K562 (cell line): ENCODE results near the gene MPHOSPH9. TPM values are rescaled to one million over a fixed set of nuclear protein-coding genes. Genes with fewer than 3 reads are reported as not detected.

Source experiments
- DNMT1 ChIP-seq: fragments of 450-650 bp; IDR thresholded peaks from 2 replicates; pipeline ENCODE4 v1.6.1; 2016; ENCODE audit warnings: antibody characterized with exemption, mild to moderate bottlenecking
- ETS2 ChIP-seq: IDR thresholded peaks from 2 replicates; pipeline ENCODE4 v1.6.1; 2016; ENCODE audit warnings: borderline replicate concordance, missing genetic modification characterization, mild to moderate bottlenecking, moderate library complexity, missing compliant biosample characterization; ENCODE audit not compliant: poor library complexity, severe bottlenecking
- ETV5 ChIP-seq: sonication (generic); formaldehyde crosslinking; IDR thresholded peaks from 2 replicates; pipeline ENCODE4 v1.4.0; 2020; ENCODE audit warnings: low read depth, mild to moderate bottlenecking, missing genetic modification reagents
- IRF2 ChIP-seq: sonication (generic); formaldehyde crosslinking; IDR thresholded peaks from 2 replicates; pipeline ENCODE4 v1.8.1; 2022; ENCODE audit warnings: mild to moderate bottlenecking, missing genetic modification reagents
- KDM1A ChIP-seq, 2 experiments: fragments of 450-650 bp; IDR thresholded peaks; 2 replicates each; pipeline ENCODE4 v1.6.1; 2016; ENCODE audit warnings: mild to moderate bottlenecking in 2 of 2
- LEF1 ChIP-seq: fragments of 450-650 bp; IDR thresholded peaks from 2 replicates; pipeline ENCODE4 v1.6.1; 2016; ENCODE audit warnings: mild to moderate bottlenecking
- PHTF2 ChIP-seq: fragments of 250-450 bp; sonication (Bioruptor Pico); IDR thresholded peaks from 2 replicates; pipeline ENCODE4 v1.5.0; 2021; ENCODE audit warnings: mild to moderate bottlenecking
- RAD51 ChIP-seq: fragments of 450-650 bp; IDR thresholded peaks from 2 replicates; pipeline ENCODE4 v1.7.1; 2016; ENCODE audit warnings: low read depth, mild to moderate bottlenecking, borderline replicate concordance
- RBM22 ChIP-seq: fragments of 200-400 bp; formaldehyde crosslinking; IDR thresholded peaks from 2 replicates; pipeline ENCODE4 v1.6.1; 2018; ENCODE audit warnings: low read length, low read depth; ENCODE audit not compliant: poor library complexity, severe bottlenecking
- SMC3 ChIP-seq: conservative IDR thresholded peaks from 2 replicates; pipeline ENCODE4 v1.6.1; 2011; ENCODE audit warnings: low read depth, low read length, improper control_type of control experiment; ENCODE audit not compliant: insufficient read depth
- SNIP1 ChIP-seq: fragments of 450-650 bp; IDR thresholded peaks from 2 replicates; pipeline ENCODE4 v1.7.1; 2017; ENCODE audit warnings: low read depth, mild to moderate bottlenecking
- SP2 ChIP-seq: IDR thresholded peaks from 2 replicates; pipeline ENCODE4 v1.6.1; 2011; ENCODE audit warnings: mild to moderate bottlenecking, low read depth, low read length, moderate library complexity; ENCODE audit not compliant: poor library complexity, severe bottlenecking; ENCODE audit errors: extremely low read depth
- TBP ChIP-seq: optimal IDR thresholded peaks from 2 replicates; pipeline ENCODE3; 2011; ENCODE audit warnings: low read depth, low read length, improper control_type of control experiment
- ZBTB1 ChIP-seq: sonication (generic); formaldehyde crosslinking; IDR thresholded peaks from 2 replicates; pipeline ENCODE4 v1.8.1; 2023; ENCODE audit warnings: missing genetic modification reagents, low read depth, mild to moderate bottlenecking, borderline replicate concordance
- ZBTB34 ChIP-seq: fragments of 250-450 bp; sonication (Bioruptor Pico); IDR thresholded peaks from 2 replicates; pipeline ENCODE4 v1.8.0; 2021; ENCODE audit warnings: mild to moderate bottlenecking, moderate library complexity
- ZSCAN32 ChIP-seq: fragments of 450-650 bp; formaldehyde crosslinking; IDR thresholded peaks from 2 replicates; pipeline ENCODE4 v1.4.0; 2020; ENCODE audit warnings: mild to moderate bottlenecking, moderate library complexity
- polyA plus RNA-seq, 8 experiments: library from polyadenylated mRNA; depleted of rRNA in 4 of 8; stranded (reverse) in 5 of 8; unstranded in 3 of 8; fragments of >200 nt; fragmentation: Nextera tagmentation in 2 of 8; fragmentation: Illumina TruSeq in 1 of 8; extraction: Ambion mirVana in 2 of 8; extraction: Trizol in 1 of 8; gene quantifications; 2 replicates each; pipeline versions ENCODE4 v1.2.1 to v1.2.3, GENCODE V29; 2011 to 2014; ENCODE audit warnings: inconsistent platforms in 1 of 8, missing spikeins in 1 of 8
- total RNA-seq, 7 experiments: library from RNA; depleted of rRNA in 6 of 7; stranded (reverse); fragments of >200 nt in 6 of 7; fragmentation: Illumina TruSeq in 2 of 7; extraction: Trizol in 2 of 7; gene quantifications; 2 replicates each; pipeline versions ENCODE4 v1.2.1 to v1.2.3, GENCODE V29; 2011 to 2021; ENCODE audit warnings: low replicate concordance in 1 of 7
- TF ChIP-seq, protein P1 (sequence below): fragments of 250-450 bp; sonication (Bioruptor Pico); IDR thresholded peaks from 2 replicates; pipeline ENCODE4 v1.5.0; 2021; ENCODE audit warnings: mild to moderate bottlenecking, borderline replicate concordance
- TF ChIP-seq, protein P2 (sequence below): fragments of 150-350 bp; IDR thresholded peaks from 2 replicates; pipeline ENCODE4 v1.6.1; 2014; ENCODE audit warnings: low read depth, mild to moderate bottlenecking, low read length, borderline replicate concordance

The MPHOSPH9 gene
- total and polyA plus RNA-seq, 9 of the 15 experiments (the other 6 are each of a cell fraction or from before 2014, with no cell fraction given): 14.2 to 103 (median 54.5) TPM

GRCh38 chr12:123126294-123127181, 106.4 kb downstream of the MPHOSPH9 start (continued):
- TF ChIP-seq, protein P1, sequence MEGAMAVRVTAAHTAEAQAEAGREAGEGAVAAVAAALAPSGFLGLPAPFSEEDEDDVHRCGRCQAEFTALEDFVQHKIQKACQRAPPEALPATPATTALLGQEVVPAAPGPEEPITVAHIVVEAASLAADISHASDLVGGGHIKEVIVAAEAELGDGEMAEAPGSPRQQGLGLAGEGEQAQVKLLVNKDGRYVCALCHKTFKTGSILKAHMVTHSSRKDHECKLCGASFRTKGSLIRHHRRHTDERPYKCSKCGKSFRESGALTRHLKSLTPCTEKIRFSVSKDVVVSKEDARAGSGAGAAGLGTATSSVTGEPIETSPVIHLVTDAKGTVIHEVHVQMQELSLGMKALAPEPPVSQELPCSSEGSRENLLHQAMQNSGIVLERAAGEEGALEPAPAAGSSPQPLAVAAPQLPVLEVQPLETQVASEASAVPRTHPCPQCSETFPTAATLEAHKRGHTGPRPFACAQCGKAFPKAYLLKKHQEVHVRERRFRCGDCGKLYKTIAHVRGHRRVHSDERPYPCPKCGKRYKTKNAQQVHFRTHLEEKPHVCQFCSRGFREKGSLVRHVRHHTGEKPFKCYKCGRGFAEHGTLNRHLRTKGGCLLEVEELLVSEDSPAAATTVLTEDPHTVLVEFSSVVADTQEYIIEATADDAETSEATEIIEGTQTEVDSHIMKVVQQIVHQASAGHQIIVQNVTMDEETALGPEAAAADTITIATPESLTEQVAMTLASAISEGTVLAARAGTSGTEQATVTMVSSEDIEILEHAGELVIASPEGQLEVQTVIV: no peak
- peak; percentile 78; the same call in 1 of the 2 replicates for TF ChIP-seq LEF1
- peak; percentile 4; the same call in 1 of the 2 replicates for TF ChIP-seq RAD51
- no peak for TF ChIP-seq ZSCAN32 (CRISPR knock-in tag)
- no peak for TF ChIP-seq ETV5 (CRISPR knock-in tag)
- TF ChIP-seq, protein P2, sequence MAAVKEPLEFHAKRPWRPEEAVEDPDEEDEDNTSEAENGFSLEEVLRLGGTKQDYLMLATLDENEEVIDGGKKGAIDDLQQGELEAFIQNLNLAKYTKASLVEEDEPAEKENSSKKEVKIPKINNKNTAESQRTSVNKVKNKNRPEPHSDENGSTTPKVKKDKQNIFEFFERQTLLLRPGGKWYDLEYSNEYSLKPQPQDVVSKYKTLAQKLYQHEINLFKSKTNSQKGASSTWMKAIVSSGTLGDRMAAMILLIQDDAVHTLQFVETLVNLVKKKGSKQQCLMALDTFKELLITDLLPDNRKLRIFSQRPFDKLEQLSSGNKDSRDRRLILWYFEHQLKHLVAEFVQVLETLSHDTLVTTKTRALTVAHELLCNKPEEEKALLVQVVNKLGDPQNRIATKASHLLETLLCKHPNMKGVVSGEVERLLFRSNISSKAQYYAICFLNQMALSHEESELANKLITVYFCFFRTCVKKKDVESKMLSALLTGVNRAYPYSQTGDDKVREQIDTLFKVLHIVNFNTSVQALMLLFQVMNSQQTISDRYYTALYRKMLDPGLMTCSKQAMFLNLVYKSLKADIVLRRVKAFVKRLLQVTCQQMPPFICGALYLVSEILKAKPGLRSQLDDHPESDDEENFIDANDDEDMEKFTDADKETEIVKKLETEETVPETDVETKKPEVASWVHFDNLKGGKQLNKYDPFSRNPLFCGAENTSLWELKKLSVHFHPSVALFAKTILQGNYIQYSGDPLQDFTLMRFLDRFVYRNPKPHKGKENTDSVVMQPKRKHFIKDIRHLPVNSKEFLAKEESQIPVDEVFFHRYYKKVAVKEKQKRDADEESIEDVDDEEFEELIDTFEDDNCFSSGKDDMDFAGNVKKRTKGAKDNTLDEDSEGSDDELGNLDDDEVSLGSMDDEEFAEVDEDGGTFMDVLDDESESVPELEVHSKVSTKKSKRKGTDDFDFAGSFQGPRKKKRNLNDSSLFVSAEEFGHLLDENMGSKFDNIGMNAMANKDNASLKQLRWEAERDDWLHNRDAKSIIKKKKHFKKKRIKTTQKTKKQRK: no peak
- no peak for TF ChIP-seq ETS2 (tag)
- no peak for TF ChIP-seq DNMT1
- TF ChIP-seq TBP: peak; percentile 68
- TF ChIP-seq ZBTB1 (CRISPR knock-in tag): no peak
- TF ChIP-seq PHTF2: no peak
- TF ChIP-seq KDM1A (IDR thresholded peaks at IDR 0.05): peak; percentile 85 to 86
- no peak for TF ChIP-seq ZBTB34 (CRISPR knock-in tag)
- TF ChIP-seq SP2: no peak
- TF ChIP-seq SNIP1: no peak
- no peak; the same call in 1 of the 2 replicates for TF ChIP-seq SMC3
- TF ChIP-seq RBM22: no peak
- TF ChIP-seq IRF2 (CRISPR knock-in tag): no peak
